GM19463 (cell line): ENCODE data around the gene GDAP1L1.
"Not testable (repeated sequence)": the region's sequence is repeated elsewhere in the genome, so short reads cannot be mapped to it uniquely, and the experiment has no call there.

ENCODE experiments used
- ATAC-seq: cut with Tn5 transposase; IDR thresholded peaks from one replicate; pipeline ENCODE4 v1.9.1; 2021; ENCODE audit warnings: mild to moderate bottlenecking, moderate library complexity; ENCODE audit not compliant: unreplicated experiment

The GDAP1L1 gene

GRCh38 chr20:44219170-44219730, 27.9 kb upstream of the GDAP1L1 start:
- ATAC-seq, result no peak

- no peak for ATAC-seq
Observed at GRCh38 chr20:44219791-44220190, 27.3 kb upstream of the GDAP1L1 start.

GRCh38 chr20:44221368-44221954, 25.6 kb upstream of the GDAP1L1 start:
- no peak for ATAC-seq

GRCh38 chr20:44222027-44222426, 25.1 kb upstream of the GDAP1L1 start:
- no peak for ATAC-seq

GRCh38 chr20:44222633-44223368, 24.3 kb upstream of the GDAP1L1 start:
- ATAC-seq, result no peak

- ATAC-seq, result no peak
Observed at GRCh38 chr20:44223721-44224120, 23.4 kb upstream of the GDAP1L1 start.

GRCh38 chr20:44224637-44225036, 22.5 kb upstream of the GDAP1L1 start:
- ATAC-seq, result no peak

GRCh38 chr20:44228465-44229258, 18.4 kb upstream of the GDAP1L1 start:
- no peak for ATAC-seq

GRCh38 chr20:44231193-44231592, 15.9 kb upstream of the GDAP1L1 start:
- ATAC-seq, result no peak

GRCh38 chr20:44231713-44232468, 15.2 kb upstream of the GDAP1L1 start:
- no peak for ATAC-seq

- not testable (repeated sequence) for ATAC-seq
Observed at GRCh38 chr20:44232469-44232856, 14.6 kb upstream of the GDAP1L1 start.

- no peak for ATAC-seq
Observed at GRCh38 chr20:44233436-44234016, 13.6 kb upstream of the GDAP1L1 start.

GRCh38 chr20:44234566-44235317, 12.4 kb upstream of the GDAP1L1 start:
- ATAC-seq, result no peak

GRCh38 chr20:44235702-44236101, 11.4 kb upstream of the GDAP1L1 start:
- ATAC-seq, result no peak

- not testable (repeated sequence) for ATAC-seq
Observed at GRCh38 chr20:44236840-44237239, 10.3 kb upstream of the GDAP1L1 start.

GRCh38 chr20:44241796-44242195, 5.3 kb upstream of the GDAP1L1 start:
- no peak for ATAC-seq

GRCh38 chr20:44245977-44246376, 1.1 kb upstream of the GDAP1L1 start:
- no peak for ATAC-seq

- ATAC-seq, result no peak
Observed at GRCh38 chr20:44247586-44248409, 690 bp downstream of the GDAP1L1 start.

- ATAC-seq, result no peak
Observed at GRCh38 chr20:44248410-44248759, 1.3 kb downstream of the GDAP1L1 start.
